ENCODE measurements around the gene ZSCAN32. TPM values are rescaled to one million over a fixed set of nuclear protein-coding genes. Genes with fewer than 3 reads are reported as not detected.

ZSCAN32 gene
- polyA plus RNA-seq, 2 of the 4 experiments (the other 2 are of a cell fraction), result 12.4 to 29.4 TPM

- POLR2A ChIA-PET, result no interaction called here
- no peak for DNase-seq (ENCODE audit: low read depth in 1 of 2, low spot score in 1 of 2)
- Histone ChIP-seq H3K4me3 (no peak overlapping the region), H3K4me2 (no peak overlapping the region), H3K9me3 (peaks cover 18% of the 10 kb centered on the region; the same call in 2 of the 3 replicates), H3K27ac (no peak overlapping the region), H3K4me1 (no peaks in the 10 kb centered on the region)
- TF ChIP-seq PHF8 (IDR thresholded peaks at IDR 0.05; ENCODE audit: borderline replicate concordance, low read depth), result no peak
- no peak for TF ChIP-seq SMC3 (IDR thresholded peaks at IDR 0.05)
- no peak for TF ChIP-seq HDAC2 (IDR thresholded peaks at IDR 0.05)
- no peak for TF ChIP-seq HOXB13 (CRISPR knock-in tag; IDR thresholded peaks at IDR 0.05; ENCODE audit: low read depth)
- TF ChIP-seq TFCP2L1 (CRISPR knock-in tag; IDR thresholded peaks at IDR 0.05), result no peak
- TF ChIP-seq, protein P1, sequence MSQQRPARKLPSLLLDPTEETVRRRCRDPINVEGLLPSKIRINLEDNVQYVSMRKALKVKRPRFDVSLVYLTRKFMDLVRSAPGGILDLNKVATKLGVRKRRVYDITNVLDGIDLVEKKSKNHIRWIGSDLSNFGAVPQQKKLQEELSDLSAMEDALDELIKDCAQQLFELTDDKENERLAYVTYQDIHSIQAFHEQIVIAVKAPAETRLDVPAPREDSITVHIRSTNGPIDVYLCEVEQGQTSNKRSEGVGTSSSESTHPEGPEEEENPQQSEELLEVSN (IDR thresholded peaks at IDR 0.05; ENCODE audit: borderline replicate concordance, low read depth), result no peak
- no peak for TF ChIP-seq PBX3 (IDR thresholded peaks at IDR 0.05)
- TF ChIP-seq GATA3 (IDR thresholded peaks at IDR 0.05; ENCODE audit: borderline replicate concordance), result no peak
- no peak for TF ChIP-seq POLR2AphosphoS2 (conservative IDR thresholded peaks at IDR 0.05; ENCODE audit: low read length)
- FAIRE-seq, result no peak
- no peak for ATAC-seq
- 86% methylated on average over 25 of the region's 26 CpGs for whole genome bisulfite sequencing (ENCODE audit: missing lambda C conversion rate)
- CTCF ChIA-PET, result interaction anchor here (1.6 kb wide), 1 partner anchor 11 kb away, joined by 3 read pairs; the partner anchor contains the start of genes NAA60 and ZNF597
Measured at GRCh38 chr16:3431779-3432219, 31.0 kb upstream of the ZSCAN32 start.

DNA sequence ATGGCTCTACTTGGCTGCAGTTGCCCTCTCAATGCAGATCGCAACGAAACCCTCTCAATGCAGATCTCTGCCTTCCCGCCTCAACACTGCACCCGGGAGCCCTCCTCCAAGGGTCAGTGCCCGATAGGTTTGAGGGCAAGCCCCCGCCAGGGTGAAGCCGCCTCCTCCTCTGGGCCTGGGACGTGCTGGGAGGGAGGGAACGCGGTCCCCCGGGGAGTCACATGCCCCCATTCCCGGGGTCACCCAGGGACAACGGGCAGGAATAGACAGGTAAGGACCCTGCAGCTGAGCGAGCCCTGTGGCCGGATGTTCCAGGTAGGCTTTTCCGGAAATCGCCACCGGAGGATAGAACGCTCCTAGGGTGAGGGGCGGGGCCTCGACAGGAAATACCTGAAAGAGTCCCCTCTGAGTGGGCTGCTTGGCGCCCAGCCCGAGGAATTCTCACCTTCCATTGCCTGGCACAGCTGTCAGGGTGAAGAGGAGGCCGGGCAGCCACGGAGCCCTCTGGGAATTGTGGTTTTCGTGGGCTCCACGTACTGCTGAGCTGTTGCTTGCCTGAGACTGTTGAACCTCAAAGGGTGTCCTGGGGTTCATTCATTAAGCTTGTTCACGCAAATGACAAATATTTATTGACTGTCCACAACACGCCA is 13.1 kb upstream of the ZSCAN32 start:
- ChIA-PET POLR2A (no interaction called here), CTCF (interaction anchor here (1.0 kb wide), 1 partner anchor 12 kb away, joined by 3 read pairs; no protein-coding TSS in a partner anchor)
- Histone ChIP-seq H3K4me3 (no peak overlapping the region), H3K4me2 (no peak overlapping the region), H3K4me1 (no peaks in the 10 kb centered on the region), H3K27ac (no peak overlapping the region), H3K9me3 (peaks cover 94% of the 10 kb centered on the region)
- ATAC-seq (no peak; a peak in 1 of 6 replicates), DNase-seq (ENCODE audit: low read depth in 1 of 2, low spot score in 1 of 2) (no peak), FAIRE-seq (no peak)
- TF ChIP-seq JUN (IDR thresholded peaks at IDR 0.05) (no peak), HDAC2 (IDR thresholded peaks at IDR 0.05) (no peak), BCL3 (IDR thresholded peaks at IDR 0.05) (no peak)
- 71% methylated on average over 22 of the region's 29 CpGs for WGBS (ENCODE audit: missing lambda C conversion rate)

DNA sequence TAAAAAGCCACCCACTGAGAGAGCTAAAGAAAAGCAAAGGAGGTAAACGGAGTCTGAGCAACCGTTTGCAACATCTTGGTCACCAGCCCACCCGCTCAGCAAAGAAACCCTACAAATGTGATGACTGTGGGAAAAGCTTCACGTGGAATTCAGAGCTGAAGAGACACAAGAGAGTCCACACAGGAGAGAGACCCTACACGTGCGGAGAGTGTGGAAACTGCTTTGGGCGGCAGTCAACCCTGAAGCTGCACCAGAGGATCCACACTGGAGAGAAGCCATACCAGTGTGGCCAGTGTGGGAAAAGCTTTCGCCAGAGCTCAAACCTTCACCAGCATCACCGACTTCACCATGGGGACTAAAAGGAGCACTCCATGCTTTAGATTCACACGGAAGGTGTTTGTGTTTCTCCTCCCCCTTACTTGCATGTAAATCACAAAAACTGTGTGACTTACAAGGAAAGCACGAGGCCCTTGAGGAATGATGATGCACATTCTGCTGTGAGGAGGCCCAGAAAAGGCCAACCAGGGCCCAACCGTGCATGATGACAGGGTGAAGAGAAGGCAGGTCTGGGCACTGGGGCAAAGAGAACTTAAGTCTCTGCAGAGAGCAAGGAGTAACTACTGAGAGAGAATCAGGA is 7.9 kb upstream of the ZSCAN32 start:
- DNase-seq (ENCODE audit: low read depth in 1 of 2, low spot score in 1 of 2) (no peak), FAIRE-seq (no peak), ATAC-seq (no peak)
- ChIA-PET POLR2A (no interaction called here), CTCF (interaction anchor here (0.7 to 1.3 kb wide), 3 partner anchors 10 to 92 kb away, joined by 3 to 4 read pairs (median 3); partner anchors contain the start of gene OR2C1)
- Histone ChIP-seq H3K4me3 (no peak overlapping the region), H3K27ac (no peak overlapping the region), H3K4me2 (no peak overlapping the region), H3K9me3 (peaks cover 99% of the 10 kb centered on the region), H3K4me1 (no peaks in the 10 kb centered on the region)
- WGBS (ENCODE audit: missing lambda C conversion rate), result 85% methylated on average over 12 of the region's 12 CpGs
- TF ChIP-seq RFX5 (IDR thresholded peaks at IDR 0.05) (no peak), JUN (IDR thresholded peaks at IDR 0.05) (0 out of 5 replicates have a peak, but pooled peaks of 1 of the 2 experiments have one; percentile 24), KDM5A (IDR thresholded peaks at IDR 0.05) (no peak), POLR2AphosphoS2 (conservative IDR thresholded peaks at IDR 0.05; ENCODE audit: low read length) (no peak), GATA3 (IDR thresholded peaks at IDR 0.05; ENCODE audit: borderline replicate concordance) (0 out of 2 replicates have a peak, but pooled peaks have one; percentile 35), KDM1A (IDR thresholded peaks at IDR 0.05; ENCODE audit: low read depth) (peak; percentile 86; the same call in 1 of the 2 replicates), NFE2L2 (conservative IDR thresholded peaks at IDR 0.05; ENCODE audit: low read length) (no peak), RARB (CRISPR knock-in tag; IDR thresholded peaks at IDR 0.05) (no peak), ZSCAN20 (CRISPR knock-in tag; IDR thresholded peaks at IDR 0.05) (no peak), EHF (CRISPR knock-in tag; IDR thresholded peaks at IDR 0.05) (no peak), JUNB (IDR thresholded peaks at IDR 0.05) (no peak)
- TF ChIP-seq, protein P2, sequence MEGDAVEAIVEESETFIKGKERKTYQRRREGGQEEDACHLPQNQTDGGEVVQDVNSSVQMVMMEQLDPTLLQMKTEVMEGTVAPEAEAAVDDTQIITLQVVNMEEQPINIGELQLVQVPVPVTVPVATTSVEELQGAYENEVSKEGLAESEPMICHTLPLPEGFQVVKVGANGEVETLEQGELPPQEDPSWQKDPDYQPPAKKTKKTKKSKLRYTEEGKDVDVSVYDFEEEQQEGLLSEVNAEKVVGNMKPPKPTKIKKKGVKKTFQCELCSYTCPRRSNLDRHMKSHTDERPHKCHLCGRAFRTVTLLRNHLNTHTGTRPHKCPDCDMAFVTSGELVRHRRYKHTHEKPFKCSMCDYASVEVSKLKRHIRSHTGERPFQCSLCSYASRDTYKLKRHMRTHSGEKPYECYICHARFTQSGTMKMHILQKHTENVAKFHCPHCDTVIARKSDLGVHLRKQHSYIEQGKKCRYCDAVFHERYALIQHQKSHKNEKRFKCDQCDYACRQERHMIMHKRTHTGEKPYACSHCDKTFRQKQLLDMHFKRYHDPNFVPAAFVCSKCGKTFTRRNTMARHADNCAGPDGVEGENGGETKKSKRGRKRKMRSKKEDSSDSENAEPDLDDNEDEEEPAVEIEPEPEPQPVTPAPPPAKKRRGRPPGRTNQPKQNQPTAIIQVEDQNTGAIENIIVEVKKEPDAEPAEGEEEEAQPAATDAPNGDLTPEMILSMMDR (IDR thresholded peaks at IDR 0.05), result no peak
- TF ChIP-seq, protein P3, sequence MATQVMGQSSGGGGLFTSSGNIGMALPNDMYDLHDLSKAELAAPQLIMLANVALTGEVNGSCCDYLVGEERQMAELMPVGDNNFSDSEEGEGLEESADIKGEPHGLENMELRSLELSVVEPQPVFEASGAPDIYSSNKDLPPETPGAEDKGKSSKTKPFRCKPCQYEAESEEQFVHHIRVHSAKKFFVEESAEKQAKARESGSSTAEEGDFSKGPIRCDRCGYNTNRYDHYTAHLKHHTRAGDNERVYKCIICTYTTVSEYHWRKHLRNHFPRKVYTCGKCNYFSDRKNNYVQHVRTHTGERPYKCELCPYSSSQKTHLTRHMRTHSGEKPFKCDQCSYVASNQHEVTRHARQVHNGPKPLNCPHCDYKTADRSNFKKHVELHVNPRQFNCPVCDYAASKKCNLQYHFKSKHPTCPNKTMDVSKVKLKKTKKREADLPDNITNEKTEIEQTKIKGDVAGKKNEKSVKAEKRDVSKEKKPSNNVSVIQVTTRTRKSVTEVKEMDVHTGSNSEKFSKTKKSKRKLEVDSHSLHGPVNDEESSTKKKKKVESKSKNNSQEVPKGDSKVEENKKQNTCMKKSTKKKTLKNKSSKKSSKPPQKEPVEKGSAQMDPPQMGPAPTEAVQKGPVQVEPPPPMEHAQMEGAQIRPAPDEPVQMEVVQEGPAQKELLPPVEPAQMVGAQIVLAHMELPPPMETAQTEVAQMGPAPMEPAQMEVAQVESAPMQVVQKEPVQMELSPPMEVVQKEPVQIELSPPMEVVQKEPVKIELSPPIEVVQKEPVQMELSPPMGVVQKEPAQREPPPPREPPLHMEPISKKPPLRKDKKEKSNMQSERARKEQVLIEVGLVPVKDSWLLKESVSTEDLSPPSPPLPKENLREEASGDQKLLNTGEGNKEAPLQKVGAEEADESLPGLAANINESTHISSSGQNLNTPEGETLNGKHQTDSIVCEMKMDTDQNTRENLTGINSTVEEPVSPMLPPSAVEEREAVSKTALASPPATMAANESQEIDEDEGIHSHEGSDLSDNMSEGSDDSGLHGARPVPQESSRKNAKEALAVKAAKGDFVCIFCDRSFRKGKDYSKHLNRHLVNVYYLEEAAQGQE (IDR thresholded peaks at IDR 0.05), result no peak
- TF ChIP-seq, protein P4, sequence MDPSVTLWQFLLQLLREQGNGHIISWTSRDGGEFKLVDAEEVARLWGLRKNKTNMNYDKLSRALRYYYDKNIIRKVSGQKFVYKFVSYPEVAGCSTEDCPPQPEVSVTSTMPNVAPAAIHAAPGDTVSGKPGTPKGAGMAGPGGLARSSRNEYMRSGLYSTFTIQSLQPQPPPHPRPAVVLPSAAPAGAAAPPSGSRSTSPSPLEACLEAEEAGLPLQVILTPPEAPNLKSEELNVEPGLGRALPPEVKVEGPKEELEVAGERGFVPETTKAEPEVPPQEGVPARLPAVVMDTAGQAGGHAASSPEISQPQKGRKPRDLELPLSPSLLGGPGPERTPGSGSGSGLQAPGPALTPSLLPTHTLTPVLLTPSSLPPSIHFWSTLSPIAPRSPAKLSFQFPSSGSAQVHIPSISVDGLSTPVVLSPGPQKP (IDR thresholded peaks at IDR 0.05; ENCODE audit: low read depth, low read length), result no peak
